GM18508 (cell line): ENCODE results near the gene TULP4.
"Not testable (repeated sequence)": the region's sequence is repeated elsewhere in the genome, so short reads cannot be mapped to it uniquely, and the experiment has no call there.

ENCODE experiments used
- ATAC-seq: cut with Tn5 transposase; IDR thresholded peaks from one replicate; pipeline ENCODE4 v1.9.1; 2021; ENCODE audit warnings: moderate number of reproducible peaks; ENCODE audit not compliant: insufficient read depth, unreplicated experiment

The TULP4 gene

DNA sequence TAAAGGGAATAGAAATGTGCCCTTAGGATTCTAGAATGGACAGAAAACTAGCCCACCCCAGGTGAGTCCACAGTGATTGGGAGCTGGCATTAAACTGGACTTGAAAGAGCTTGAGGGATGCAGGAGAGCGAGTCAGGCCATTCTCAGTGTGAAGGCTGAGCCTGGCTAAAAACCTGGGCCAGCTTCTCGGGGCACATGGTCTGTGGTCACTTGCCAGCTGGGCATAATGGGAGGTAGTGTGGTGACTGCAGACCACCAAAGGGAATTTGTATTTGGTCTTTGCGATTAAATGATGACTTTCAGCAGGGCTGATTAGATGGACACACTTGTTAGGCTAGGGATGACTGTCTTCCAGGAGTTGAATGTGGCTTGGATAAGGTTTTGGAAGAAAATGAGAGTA lies 71.3 kb downstream of the TULP4 start:
- no peak for ATAC-seq

DNA sequence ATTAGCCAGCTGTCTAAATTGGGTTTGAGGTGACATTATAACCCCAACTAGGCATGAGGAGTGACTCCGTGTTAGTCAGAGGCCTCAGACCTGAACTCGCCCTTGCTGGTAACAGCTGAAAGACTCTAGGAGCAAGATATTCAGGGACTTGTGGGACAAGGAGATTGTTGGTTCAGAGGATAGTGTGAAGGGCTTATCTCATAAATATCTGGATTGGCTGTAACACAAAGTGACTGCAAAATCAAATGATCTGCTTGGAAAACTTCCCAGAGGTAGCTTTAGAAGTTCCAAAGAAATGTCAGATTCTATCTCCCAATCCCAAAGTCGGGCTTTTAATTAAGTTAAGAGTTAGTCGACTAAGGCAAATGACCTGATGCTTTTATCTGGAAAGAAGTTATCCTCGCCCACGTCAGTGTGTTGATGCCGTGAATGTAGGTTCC lies 72.4 kb downstream of the TULP4 start:
- ATAC-seq = no peak

DNA sequence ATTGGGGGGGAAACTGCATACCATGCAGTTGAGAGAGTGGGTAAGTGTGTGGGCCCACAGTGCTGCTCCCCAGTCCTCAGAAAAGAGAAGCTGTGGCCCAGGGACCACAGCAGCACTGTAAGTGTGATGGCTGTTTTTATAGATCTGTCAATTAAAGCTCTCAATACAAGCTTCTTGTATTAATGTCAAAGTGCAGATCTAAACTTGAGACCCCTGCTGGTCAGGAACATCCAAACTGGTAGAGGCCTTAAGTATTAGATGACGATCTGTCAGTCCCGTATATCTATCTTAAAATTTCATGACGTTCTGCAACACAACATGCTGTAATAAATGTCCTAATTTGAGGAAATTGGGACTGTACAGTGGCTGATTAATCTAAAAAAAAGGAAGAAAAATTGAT lies 74.8 kb downstream of the TULP4 start:
- ATAC-seq = no peak

DNA sequence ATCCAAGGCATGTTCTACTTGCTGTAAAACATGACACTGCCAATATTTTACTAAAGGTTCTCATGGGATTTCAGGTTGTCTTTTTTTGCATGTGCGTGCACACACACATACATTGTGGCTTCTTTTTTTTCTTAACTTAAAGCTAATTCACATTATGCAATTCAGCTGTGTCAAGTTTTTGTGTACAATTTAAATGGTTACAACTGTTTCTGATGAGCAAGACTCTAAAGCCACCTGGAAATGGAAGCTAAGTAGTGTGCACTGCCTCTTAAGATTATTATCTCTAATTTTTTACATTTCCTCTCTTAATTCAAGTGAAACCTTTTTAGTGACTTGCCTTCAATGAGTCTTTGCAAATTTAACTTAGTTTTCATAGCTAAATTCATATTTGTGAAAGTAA lies 75.3 kb downstream of the TULP4 start:
- no peak for ATAC-seq

DNA sequence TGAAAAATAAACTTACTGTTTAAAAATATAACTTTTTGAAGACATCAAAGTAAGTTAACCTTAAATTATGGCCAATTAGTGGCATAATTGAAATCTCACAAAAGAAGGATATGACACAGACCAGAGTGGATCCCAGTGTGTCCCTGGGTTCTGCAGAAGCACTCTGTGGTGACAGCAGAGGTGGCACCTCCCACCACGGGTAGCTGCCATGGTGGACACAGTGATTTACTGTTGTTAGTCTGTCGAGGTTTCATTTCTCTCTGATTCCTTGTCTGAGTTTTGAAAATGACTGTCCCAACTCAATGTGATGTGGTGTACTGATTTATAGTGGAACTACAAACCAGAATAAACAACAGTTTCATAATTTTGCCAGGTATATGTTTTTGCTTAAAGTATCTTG lies 76.5 kb downstream of the TULP4 start:
- ATAC-seq = no peak

DNA sequence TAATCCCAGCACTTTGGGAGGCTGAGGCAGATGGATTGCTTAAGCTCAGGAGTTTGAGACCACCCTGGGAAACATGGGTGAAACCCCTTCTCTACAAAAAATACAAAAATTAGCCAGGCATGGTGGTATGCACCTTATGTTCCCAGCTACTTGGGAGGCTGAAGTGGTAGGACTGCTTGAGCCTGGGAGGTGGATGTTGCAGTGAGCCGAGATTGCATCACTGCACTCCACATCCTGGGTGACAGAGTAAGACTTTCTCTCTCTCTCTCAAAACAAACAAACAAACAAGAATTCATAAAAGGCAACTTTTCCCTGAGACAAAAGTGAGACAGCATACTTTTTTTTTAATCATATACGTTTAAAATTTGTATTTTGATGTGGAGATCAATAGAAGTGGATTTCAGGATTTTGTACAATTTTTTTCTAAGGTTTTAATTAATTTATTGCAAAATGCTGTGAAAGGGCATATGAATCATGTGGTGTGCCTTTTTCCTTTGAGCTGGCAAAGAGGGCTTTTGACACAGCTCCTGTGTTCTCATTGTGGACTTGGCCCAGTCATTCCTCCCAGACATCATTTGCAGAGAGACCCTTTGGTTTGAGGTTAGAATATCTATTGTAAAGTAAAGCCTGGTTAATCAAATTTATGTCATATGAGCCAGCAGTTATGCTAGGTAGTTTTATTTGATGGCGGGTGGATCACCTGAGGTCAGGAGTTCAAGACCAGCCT lies 77.1 kb downstream of the TULP4 start:
- ATAC-seq = no peak

DNA sequence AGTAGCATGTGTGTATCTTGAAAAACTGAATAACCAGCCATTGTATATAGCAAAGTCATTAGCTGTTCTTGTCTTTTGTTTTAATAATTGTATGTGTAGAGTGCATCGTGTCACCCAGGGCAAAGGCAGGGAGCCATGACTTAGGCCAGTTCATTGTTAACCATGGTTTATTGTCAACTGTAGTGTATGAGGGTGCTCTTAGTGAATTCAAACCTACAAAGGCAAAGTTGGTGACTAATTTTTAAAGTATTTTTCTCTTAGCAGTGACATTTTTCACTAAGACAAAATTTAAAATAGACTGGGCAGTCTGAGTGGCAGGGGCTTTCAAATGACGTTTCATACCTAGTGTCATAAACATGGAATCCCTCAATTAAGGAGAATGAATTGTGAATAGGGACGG lies 79.0 kb downstream of the TULP4 start:
- no peak for ATAC-seq

DNA sequence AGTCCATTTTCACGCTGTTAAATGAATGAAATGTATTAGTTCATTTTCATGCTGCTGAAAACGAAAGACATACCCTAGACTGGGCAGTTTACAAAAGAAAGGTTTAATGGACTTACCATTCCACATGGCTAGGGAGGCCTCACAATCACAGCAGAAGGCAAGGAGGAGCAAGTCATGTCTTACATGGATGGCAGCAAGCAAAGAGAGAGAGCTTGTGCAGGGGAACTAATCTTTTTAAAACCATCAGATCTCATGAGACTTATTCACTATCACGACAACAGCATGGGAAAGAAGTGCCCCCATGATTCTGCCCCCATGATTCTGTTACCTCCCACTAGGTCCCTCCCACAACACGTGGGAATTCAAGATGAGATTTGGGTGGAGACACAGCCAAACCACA lies 79.7 kb downstream of the TULP4 start:
- not testable (repeated sequence) for ATAC-seq

DNA sequence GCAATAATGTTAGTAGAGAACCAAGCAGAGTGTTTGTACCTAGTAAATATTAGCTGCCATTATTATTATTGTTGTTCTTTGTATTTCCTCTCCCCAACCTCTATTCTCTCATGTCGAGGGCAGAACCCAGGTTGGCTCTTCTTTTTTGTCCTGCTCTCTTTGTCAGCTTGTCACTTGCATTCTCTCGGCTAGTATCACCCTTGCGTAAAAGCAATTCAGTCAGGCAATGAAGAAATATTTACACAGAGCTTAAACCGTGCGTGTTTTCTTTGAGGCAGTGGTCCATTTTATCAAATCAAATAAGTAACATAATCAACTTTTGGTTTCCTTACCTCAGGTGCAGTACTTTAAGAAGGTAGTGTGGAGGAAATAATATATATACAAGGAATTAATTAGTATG lies 83.9 kb downstream of the TULP4 start:
- ATAC-seq = no peak

DNA sequence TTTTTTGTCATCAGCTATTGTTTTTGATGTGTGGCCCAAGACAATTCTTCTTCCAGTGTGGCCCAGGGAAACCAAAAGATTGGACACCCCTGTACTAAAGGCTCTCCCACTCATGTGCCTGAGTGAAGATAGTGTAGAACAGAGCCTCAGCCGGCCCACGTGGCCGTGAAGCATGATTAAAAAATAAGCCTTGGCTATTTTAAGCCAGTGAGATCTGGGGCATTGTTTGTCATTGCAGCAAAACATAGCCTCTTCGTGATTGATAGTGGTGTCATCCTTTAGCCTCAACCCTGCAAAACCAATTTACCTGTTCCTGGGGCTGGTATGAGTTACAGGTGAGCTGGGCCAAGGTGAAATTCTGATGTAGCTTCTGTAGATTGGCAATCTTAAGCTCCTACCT lies 85.3 kb downstream of the TULP4 start:
- no peak for ATAC-seq

DNA sequence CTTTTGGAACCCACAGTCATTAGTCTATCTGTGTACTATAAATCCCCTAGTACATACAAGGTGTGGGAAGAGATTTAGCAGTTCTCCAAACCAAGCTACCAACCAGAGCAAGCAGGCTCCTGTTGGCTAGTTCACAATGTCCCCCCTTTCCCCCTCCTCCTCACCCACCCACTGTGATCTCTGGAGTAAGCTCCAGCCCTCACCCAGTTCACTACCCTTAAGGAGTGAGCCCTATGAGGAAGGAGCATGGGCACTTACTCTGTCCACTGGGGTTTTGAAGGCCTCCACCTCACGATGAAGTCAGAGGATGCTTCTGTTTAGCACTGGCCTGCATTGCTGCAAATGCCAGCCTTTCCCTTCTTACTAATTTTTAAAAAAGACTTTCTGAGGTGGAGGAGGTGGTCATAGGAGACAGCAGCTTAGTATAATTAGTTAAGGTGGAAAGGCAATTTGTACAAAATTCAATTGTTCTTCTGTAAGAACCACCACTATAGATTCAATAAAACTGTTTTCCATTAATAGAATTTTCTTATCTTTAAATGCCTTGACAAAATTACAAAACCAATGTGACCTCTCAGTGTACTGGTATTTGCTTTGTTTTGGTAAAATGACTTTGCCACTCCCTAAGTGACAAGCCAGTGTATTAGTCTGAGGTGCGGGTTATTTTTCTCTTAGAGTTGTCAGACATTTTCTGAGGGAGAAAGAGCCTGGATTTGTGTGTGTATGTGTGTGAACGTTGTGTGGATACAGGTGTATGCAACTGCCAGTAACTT lies 86.2 kb downstream of the TULP4 start:
- ATAC-seq = no peak

DNA sequence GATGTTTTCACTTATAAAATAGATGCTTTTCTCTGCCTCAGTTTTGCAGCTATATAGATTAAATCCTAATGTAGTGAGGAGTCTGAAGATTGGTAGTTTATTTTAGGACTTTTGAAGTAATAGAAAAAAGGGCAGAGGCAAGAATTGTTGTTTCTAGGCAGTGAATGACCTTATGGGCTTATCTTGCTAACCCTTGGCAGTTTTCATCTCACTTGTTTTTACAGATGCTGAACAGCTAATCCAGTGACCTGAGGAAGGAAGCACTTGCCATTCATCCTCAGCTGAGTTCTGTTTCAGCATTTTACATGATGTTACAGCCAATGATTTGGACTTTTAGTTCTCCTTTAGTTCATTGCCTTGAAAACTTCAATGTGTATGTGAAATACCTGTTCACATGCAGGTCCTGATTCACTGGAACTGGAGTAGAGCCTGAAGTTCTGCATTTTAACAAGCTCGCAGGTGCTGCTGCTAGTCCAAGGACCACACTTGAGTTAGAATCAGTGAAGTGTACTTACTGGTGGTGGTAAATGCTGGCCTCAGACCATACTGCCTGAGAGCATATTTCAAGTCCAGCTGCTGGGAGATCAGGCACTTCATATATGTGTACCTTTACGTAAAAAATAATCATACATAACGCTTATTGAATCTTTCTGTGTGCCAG lies 86.9 kb downstream of the TULP4 start:
- ATAC-seq = no peak

DNA sequence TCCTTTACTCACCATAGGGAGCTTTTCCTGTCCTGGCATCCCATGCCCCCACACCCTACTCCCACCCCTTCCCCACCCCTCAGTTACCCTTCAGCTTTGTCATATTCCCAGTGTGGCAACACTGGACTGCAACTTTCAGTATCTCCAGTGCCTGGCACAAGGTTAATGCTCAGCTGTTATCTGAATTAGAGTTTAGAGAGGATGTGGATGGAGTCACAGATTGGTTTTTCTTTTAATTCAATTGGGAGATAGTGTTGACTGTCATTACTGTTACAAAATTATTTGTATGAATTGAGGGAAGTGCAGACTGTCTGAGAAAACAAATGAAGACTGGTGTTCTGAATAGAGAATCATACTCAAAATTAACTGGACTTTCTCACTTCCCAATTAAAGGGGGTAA lies 89.9 kb downstream of the TULP4 start:
- no peak for ATAC-seq

DNA sequence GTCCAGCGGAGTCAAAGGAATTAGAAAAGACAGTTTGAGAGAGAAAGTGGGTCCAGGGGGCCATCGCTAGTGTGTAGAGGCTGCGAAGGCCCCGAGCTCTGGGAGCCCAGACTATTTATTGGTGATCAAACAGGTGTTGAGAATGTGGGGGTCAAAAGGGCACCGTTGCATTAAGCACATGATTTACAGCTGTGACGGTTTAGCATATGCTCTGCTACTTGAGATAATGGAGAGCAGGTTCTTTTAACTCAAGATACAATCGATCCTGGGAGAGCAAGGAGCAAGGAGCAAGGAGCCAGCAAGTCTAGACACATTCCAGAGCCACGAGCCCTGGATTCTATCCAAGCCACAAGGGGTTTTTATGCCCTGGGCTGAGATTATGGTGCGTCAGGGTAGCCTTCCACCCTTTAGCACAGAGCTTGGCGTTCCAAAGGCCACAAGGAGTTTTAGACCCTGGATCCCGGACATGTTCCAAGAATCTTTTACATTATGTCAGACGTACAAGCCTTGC lies 93.1 kb downstream of the TULP4 start:
- not testable (repeated sequence) for ATAC-seq

DNA sequence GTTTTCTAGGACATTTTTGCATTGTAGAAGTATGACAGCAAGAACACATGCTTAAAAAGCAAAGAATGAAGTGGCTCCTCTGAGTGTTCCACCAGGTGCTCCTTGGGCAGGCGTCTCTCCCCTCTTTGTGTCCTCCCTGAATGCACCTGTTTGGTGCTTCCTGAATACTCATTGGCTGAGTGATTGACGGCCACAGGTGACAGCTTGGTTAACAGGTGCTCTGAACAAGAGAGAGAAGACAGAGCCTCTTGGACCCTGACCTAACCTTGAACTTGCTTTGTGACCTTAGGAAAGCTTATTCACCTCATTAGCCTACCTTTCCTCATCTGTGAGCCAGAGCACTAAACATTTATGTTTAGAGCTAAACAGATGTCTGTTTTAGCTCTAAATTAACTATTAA lies 93.7 kb downstream of the TULP4 start:
- ATAC-seq = no peak

DNA sequence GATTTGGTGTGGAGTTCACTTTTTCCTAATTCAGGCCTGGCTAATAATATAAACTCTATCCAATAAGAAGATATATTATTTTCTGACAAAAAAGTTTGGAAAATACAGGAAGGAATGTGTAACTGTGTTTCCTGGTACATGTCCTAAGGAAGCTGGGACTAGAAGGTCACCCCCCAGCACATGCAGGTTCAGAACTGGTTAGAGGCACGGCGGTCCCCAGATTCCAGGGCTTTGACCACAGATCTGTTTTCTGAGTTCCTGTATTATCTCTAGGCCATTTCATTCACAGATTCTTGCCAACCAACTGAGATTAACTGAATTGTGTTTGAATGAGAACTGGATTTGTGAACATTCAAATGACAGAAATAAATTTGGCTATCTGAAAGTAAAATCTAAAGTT lies 94.5 kb downstream of the TULP4 start:
- no peak for ATAC-seq

DNA sequence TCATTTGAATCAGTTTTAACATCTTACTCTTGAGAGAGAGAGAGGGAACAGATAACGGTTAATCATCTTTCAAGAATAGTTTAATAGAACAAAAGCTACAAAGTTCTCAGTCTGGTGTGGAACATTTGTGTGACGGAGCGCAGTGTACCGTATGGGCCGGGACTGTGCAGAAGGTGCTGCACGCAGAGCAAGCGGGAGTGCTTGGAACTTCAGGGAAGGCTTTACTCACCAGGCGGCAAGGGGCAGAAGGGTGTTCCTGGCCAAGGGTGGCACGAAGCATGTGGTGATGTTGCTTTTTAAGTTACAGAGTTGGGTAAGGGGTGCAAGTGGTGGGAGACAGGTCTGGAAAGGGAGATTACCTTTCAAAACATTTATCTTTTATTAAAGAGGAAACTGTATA lies 95.7 kb downstream of the TULP4 start:
- ATAC-seq = no peak

DNA sequence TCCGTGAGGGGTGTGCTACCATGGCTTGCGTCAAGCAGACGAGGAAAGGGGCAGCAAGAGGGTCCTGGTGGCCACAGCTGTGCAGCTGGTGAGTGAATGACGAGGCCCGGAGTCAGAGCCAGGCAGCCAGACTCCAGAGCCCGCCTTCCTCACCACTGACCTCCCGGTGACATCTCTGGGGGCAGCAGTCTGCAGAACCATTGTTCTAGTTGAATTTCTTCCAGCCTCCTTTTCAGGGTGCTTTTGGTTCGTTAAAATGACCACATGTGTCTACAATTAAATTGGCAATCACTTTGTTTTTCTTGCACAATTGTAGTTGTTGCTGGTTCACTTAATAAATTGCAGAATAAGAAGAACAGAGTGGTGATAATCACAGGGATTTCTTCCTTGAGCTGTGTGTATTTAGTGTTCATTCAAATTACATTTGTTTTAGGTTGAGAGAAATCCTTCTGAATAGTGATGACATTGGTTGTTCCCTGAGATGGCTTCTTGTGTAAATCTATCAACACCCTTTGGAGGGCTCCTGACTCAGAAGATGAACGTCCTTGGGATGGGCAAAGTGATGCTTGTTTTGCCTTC lies 96.4 kb downstream of the TULP4 start:
- ATAC-seq = no peak

DNA sequence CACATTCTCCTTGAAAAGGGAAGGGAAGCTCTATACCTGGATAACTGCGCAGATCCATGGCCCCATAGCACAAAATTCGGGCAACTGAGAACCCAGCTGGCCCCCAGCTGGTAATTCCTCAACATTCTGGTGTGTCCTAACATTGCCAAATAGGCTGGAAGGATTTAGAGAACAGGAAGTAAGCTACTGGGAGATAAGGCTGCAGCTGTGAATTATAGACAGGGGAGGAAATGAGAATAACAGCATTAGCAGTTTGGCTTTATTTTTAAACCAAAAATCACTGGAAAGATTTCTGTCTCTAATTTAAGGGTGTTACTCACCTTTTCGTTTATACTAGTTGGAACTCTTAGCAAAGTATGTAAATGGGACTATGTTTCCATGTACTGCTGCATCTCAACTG lies 97.2 kb downstream of the TULP4 start:
- no peak for ATAC-seq

DNA sequence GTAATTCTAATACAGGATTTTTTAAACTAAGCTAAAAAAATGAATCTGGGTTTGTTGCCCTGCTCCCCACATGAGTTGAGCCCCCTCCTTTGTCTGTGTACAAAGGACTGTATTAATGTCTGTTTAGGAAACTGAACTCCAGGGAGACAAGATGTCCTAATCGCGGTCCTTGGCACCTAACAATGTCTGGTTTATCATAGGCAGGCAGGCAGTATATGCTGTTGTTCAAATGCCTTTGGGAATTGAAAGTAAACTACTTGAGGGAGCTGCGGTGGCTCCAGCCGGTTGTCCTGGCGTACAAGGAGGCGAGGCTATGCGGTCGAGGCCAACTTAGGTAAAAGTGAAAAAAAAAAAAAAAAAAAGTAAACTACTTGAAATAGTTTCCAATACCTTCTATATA lies 98.5 kb downstream of the TULP4 start:
- ATAC-seq = no peak

DNA sequence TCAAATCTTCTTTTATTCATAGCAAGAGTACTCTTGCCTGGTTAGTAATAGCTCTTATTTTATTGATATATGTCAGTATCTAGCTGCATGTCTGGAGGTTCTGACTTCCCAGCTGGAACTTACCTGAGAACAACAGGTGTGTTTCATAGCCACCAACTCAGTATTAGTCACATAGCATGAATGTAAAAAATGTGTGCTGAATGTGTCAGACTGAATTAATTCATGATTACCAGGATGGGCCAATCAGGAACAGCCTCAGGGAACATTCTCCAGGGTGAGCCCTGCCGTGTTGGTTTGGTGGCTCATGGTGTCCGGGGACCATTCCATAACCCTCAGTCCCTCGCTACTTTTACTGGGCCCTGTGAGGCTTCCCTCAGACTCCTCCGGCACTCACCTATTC lies 99.7 kb downstream of the TULP4 start:
- ATAC-seq = no peak
